ENCODE results near the gene VCL. TPM values are rescaled to one million over a fixed set of nuclear protein-coding genes. Genes with fewer than 3 reads are reported as not detected.
"Not testable (repeated sequence)": the region's sequence is repeated elsewhere in the genome, so short reads cannot be mapped to it uniquely, and the experiment has no call there.

The VCL gene
- total RNA-seq, 1 donor, result 42.5 TPM

GRCh38 chr10:74000892-74001669 lies 3.2 kb downstream of the VCL start:
- DNase-seq (ENCODE audit: low read depth in 2 of 3, low spot score in 2 of 3), result no peak

- no peak for DNase-seq (ENCODE audit: low read depth in 2 of 3, low spot score in 2 of 3)
Measured at GRCh38 chr10:74006269-74006668, 8.4 kb downstream of the VCL start.

GRCh38 chr10:74008212-74008731 lies 10.4 kb downstream of the VCL start:
- DNase-seq (ENCODE audit: low read depth in 2 of 3, low spot score in 2 of 3), result no peak

GRCh38 chr10:74011017-74011416 lies 13.1 kb downstream of the VCL start:
- no peak for DNase-seq (ENCODE audit: low read depth in 2 of 3, low spot score in 2 of 3)

GRCh38 chr10:74011770-74012169 lies 13.9 kb downstream of the VCL start:
- no peak for DNase-seq (ENCODE audit: low read depth in 2 of 3, low spot score in 2 of 3)

GRCh38 chr10:74012480-74012879 lies 14.6 kb downstream of the VCL start:
- no peak for DNase-seq (ENCODE audit: low read depth in 2 of 3, low spot score in 2 of 3)

GRCh38 chr10:74013004-74013403 lies 15.1 kb downstream of the VCL start:
- no peak for DNase-seq (ENCODE audit: low read depth in 2 of 3, low spot score in 2 of 3)

- not testable (repeated sequence) for DNase-seq (ENCODE audit: low read depth in 2 of 3, low spot score in 2 of 3)
Measured at GRCh38 chr10:74014574-74014973, 16.7 kb downstream of the VCL start.

- no peak for DNase-seq (ENCODE audit: low read depth in 2 of 3, low spot score in 2 of 3)
Measured at GRCh38 chr10:74018241-74018640, 20.3 kb downstream of the VCL start.

- peak in 2 of 3 donors; percentile 45 for DNase-seq (ENCODE audit: low read depth in 2 of 3, low spot score in 2 of 3)
Measured at GRCh38 chr10:74021248-74022055, 23.5 kb downstream of the VCL start.

- DNase-seq (ENCODE audit: low read depth in 2 of 3, low spot score in 2 of 3), result no peak
Measured at GRCh38 chr10:74022926-74023629, 25.2 kb downstream of the VCL start.

GRCh38 chr10:74024600-74024999 lies 26.7 kb downstream of the VCL start:
- no peak for DNase-seq (ENCODE audit: low read depth in 2 of 3, low spot score in 2 of 3)

- no peak for DNase-seq (ENCODE audit: low read depth in 2 of 3, low spot score in 2 of 3)
Measured at GRCh38 chr10:74025380-74025978, 27.6 kb downstream of the VCL start.

GRCh38 chr10:74026428-74027015 lies 28.6 kb downstream of the VCL start:
- DNase-seq (ENCODE audit: low read depth in 2 of 3, low spot score in 2 of 3), result no peak

GRCh38 chr10:74027702-74028101 lies 29.8 kb downstream of the VCL start:
- DNase-seq (ENCODE audit: low read depth in 2 of 3, low spot score in 2 of 3), result no peak

- DNase-seq (ENCODE audit: low read depth in 2 of 3, low spot score in 2 of 3), result no peak
Measured at GRCh38 chr10:74029943-74030342, 32.0 kb downstream of the VCL start.

GRCh38 chr10:74032208-74032607 lies 34.3 kb downstream of the VCL start:
- not testable (repeated sequence) for DNase-seq (ENCODE audit: low read depth in 2 of 3, low spot score in 2 of 3)

GRCh38 chr10:74032900-74033655 lies 35.2 kb downstream of the VCL start:
- DNase-seq (ENCODE audit: low read depth in 2 of 3, low spot score in 2 of 3), result no peak

- no peak for DNase-seq (ENCODE audit: low read depth in 2 of 3, low spot score in 2 of 3)
Measured at GRCh38 chr10:74033702-74034101, 35.8 kb downstream of the VCL start.

- DNase-seq (ENCODE audit: low read depth in 2 of 3, low spot score in 2 of 3), result no peak
Measured at GRCh38 chr10:74034301-74034700, 36.4 kb downstream of the VCL start.
